Fibroblast of peridontal ligament (primary cell): ENCODE data around the gene PLEK.
A peak's percentile ranks its signal among the peaks of the same experiment; 100 is the strongest.
"Not testable (repeated sequence)": the region's sequence is repeated elsewhere in the genome, so short reads cannot be mapped to it uniquely, and the experiment has no call there.

Experiments used
- DNase-seq: peaks from one replicate; pipeline ENCODE4 v3.0.0-alpha.2; 2010; ENCODE audit errors: extremely low read depth

The PLEK gene

GRCh38 chr2:68384485-68385107, 19.5 kb downstream of the PLEK start:
- DNase-seq: no peak

GRCh38 chr2:68385220-68385906, 20.3 kb downstream of the PLEK start:
- no peak for DNase-seq

GRCh38 chr2:68385907-68386287, 20.8 kb downstream of the PLEK start:
- DNase-seq: no peak

- DNase-seq: no peak
Measured at GRCh38 chr2:68386365-68386764, 21.3 kb downstream of the PLEK start.

- DNase-seq: no peak
Measured at GRCh38 chr2:68387408-68388350, 22.6 kb downstream of the PLEK start.

GRCh38 chr2:68388358-68388757, 23.3 kb downstream of the PLEK start:
- DNase-seq: no peak

- DNase-seq: no peak
Measured at GRCh38 chr2:68388772-68389171, 23.7 kb downstream of the PLEK start.

GRCh38 chr2:68390114-68390513, 25.0 kb downstream of the PLEK start:
- DNase-seq: no peak

GRCh38 chr2:68390586-68390985, 25.5 kb downstream of the PLEK start:
- peak; percentile 18 for DNase-seq

GRCh38 chr2:68391099-68391498, 26.0 kb downstream of the PLEK start:
- DNase-seq: no peak

- no peak for DNase-seq
Measured at GRCh38 chr2:68391869-68392268, 26.8 kb downstream of the PLEK start.

- DNase-seq: no peak
Measured at GRCh38 chr2:68396093-68396492, 31.0 kb downstream of the PLEK start.

GRCh38 chr2:68397704-68398263, 32.7 kb downstream of the PLEK start:
- not testable (repeated sequence) for DNase-seq

GRCh38 chr2:68403199-68403644, 38.1 kb downstream of the PLEK start:
- no peak for DNase-seq

GRCh38 chr2:68404164-68404563, 39.1 kb downstream of the PLEK start:
- DNase-seq: no peak

GRCh38 chr2:68404893-68405799, 40.1 kb downstream of the PLEK start:
- no peak for DNase-seq

- DNase-seq: no peak
Measured at GRCh38 chr2:68411397-68412126, 46.5 kb downstream of the PLEK start.

GRCh38 chr2:68412127-68412819, 47.2 kb downstream of the PLEK start:
- DNase-seq: no peak

- DNase-seq: no peak
Measured at GRCh38 chr2:68413466-68413865, 48.4 kb downstream of the PLEK start.

- no peak for DNase-seq
Measured at GRCh38 chr2:68414452-68414851, 49.4 kb downstream of the PLEK start.
